ENCODE results near the gene PER1. TPM values are rescaled to one million over a fixed set of nuclear protein-coding genes. Genes with fewer than 3 reads are reported as not detected.

The PER1 gene
- total and polyA plus RNA-seq, 2 of the 13 experiments (the other 11 are each of a cell fraction or from before 2014, with no cell fraction given): 2.6 to 3.6 TPM

DNA sequence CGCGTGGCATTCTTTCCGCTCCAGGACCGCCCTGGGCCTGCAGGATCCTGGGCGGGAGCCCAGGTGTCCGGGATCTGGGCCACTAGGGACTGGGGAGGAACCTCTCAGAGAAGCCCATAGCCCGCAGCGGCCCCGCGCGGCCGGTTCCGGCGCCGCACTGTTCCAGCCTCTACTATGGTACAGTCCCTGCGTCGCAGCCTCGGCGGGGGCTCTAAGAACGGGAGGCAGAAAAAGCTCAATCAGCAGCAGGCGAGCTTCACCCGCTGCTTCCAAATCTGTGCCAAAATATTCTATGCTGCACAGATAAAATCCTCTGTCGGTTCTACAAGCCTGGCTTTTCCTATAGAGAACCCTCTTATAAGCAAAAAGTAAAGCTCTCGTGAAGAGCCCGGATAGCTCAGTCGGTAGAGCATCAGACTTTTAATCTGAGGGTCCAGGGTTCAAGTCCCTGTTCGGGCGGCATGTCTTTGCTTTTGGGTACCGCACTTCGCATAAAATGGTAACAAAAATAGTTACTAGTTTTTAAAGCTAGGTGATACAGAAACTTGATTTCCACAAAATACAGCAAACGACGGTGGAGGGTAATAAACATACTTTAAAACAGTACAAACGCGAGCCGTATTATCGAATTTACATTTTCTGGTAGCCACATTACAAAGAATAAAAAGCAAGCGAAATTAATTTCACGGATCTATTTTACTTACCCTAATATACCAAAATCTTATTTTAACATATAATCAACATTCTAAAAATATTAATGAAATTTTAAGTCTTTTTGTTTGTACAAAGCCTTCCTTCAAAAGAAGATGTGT is 33.2 kb downstream of the PER1 start (continued):
- TF ChIP-seq, protein P1, sequence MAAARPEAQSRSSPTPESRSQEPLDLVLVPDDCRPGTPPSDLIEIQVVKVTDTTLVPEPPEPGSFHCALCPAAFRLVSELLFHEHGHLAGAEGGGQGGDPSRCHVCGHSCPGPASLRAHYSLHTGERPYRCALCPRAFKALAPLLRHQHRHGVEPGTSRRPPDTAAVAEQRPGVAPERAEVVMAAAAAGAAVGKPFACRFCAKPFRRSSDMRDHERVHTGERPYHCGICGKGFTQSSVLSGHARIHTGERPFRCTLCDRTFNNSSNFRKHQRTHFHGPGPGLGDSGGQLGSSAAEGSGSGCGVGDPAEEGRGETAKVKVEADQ (CRISPR knock-in tag; IDR thresholded peaks at IDR 0.05; ENCODE audit: borderline replicate concordance): no peak; the same call in none of the 2 replicates
- no peak for TF ChIP-seq SP1 (IDR thresholded peaks at IDR 0.05)
- TF ChIP-seq SP1 (CRISPR knock-in tag; IDR thresholded peaks at IDR 0.05): 0 out of 2 replicates have a peak, but pooled peaks have one; percentile 17
- TF ChIP-seq GATAD2A (CRISPR knock-in tag; IDR thresholded peaks at IDR 0.05): no peak; the same call in 1 of the 2 replicates
- peak; percentile 46; the same call in 1 of the 2 replicates for TF ChIP-seq ZNF556 (CRISPR knock-in tag; IDR thresholded peaks at IDR 0.05; ENCODE audit: borderline replicate concordance)
- TF ChIP-seq, protein P2, sequence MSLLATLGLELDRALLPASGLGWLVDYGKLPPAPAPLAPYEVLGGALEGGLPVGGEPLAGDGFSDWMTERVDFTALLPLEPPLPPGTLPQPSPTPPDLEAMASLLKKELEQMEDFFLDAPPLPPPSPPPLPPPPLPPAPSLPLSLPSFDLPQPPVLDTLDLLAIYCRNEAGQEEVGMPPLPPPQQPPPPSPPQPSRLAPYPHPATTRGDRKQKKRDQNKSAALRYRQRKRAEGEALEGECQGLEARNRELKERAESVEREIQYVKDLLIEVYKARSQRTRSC (CRISPR knock-in tag; IDR thresholded peaks at IDR 0.05; ENCODE audit: low read depth): no peak
- TF ChIP-seq ZNF672 (CRISPR knock-in tag; IDR thresholded peaks at IDR 0.05): no peak
- no peak for TF ChIP-seq NFRKB (IDR thresholded peaks at IDR 0.05)
- TF ChIP-seq, protein P3, sequence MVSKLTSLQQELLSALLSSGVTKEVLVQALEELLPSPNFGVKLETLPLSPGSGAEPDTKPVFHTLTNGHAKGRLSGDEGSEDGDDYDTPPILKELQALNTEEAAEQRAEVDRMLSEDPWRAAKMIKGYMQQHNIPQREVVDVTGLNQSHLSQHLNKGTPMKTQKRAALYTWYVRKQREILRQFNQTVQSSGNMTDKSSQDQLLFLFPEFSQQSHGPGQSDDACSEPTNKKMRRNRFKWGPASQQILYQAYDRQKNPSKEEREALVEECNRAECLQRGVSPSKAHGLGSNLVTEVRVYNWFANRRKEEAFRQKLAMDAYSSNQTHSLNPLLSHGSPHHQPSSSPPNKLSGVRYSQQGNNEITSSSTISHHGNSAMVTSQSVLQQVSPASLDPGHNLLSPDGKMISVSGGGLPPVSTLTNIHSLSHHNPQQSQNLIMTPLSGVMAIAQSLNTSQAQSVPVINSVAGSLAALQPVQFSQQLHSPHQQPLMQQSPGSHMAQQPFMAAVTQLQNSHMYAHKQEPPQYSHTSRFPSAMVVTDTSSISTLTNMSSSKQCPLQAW (CRISPR knock-in tag; IDR thresholded peaks at IDR 0.05): peak; percentile 19; the same call in 1 of the 2 replicates
- no peak for TF ChIP-seq TCF7L2 (IDR thresholded peaks at IDR 0.05; ENCODE audit: low read depth, low read length)
- TF ChIP-seq, protein P4, sequence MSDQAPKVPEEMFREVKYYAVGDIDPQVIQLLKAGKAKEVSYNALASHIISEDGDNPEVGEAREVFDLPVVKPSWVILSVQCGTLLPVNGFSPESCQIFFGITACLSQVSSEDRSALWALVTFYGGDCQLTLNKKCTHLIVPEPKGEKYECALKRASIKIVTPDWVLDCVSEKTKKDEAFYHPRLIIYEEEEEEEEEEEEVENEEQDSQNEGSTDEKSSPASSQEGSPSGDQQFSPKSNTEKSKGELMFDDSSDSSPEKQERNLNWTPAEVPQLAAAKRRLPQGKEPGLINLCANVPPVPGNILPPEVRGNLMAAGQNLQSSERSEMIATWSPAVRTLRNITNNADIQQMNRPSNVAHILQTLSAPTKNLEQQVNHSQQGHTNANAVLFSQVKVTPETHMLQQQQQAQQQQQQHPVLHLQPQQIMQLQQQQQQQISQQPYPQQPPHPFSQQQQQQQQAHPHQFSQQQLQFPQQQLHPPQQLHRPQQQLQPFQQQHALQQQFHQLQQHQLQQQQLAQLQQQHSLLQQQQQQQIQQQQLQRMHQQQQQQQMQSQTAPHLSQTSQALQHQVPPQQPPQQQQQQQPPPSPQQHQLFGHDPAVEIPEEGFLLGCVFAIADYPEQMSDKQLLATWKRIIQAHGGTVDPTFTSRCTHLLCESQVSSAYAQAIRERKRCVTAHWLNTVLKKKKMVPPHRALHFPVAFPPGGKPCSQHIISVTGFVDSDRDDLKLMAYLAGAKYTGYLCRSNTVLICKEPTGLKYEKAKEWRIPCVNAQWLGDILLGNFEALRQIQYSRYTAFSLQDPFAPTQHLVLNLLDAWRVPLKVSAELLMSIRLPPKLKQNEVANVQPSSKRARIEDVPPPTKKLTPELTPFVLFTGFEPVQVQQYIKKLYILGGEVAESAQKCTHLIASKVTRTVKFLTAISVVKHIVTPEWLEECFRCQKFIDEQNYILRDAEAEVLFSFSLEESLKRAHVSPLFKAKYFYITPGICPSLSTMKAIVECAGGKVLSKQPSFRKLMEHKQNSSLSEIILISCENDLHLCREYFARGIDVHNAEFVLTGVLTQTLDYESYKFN (CRISPR knock-in tag; conservative IDR thresholded peaks at IDR 0.05): no peak
- no peak for TF ChIP-seq ISL2 (CRISPR knock-in tag; IDR thresholded peaks at IDR 0.05)
- peak; percentile 54 for TF ChIP-seq NR2F6 (IDR thresholded peaks at IDR 0.05)
- TF ChIP-seq NR2F6 (CRISPR knock-in tag; IDR thresholded peaks at IDR 0.05): 0 out of 2 replicates have a peak, but pooled peaks have one; percentile 17
- TF ChIP-seq, protein P5, sequence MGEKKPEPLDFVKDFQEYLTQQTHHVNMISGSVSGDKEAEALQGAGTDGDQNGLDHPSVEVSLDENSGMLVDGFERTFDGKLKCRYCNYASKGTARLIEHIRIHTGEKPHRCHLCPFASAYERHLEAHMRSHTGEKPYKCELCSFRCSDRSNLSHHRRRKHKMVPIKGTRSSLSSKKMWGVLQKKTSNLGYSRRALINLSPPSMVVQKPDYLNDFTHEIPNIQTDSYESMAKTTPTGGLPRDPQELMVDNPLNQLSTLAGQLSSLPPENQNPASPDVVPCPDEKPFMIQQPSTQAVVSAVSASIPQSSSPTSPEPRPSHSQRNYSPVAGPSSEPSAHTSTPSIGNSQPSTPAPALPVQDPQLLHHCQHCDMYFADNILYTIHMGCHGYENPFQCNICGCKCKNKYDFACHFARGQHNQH (CRISPR knock-in tag; IDR thresholded peaks at IDR 0.05): no peak
- TF ChIP-seq ATRX (CRISPR knock-in tag; IDR thresholded peaks at IDR 0.05; ENCODE audit: borderline replicate concordance): no peak
- TF ChIP-seq, protein P6, sequence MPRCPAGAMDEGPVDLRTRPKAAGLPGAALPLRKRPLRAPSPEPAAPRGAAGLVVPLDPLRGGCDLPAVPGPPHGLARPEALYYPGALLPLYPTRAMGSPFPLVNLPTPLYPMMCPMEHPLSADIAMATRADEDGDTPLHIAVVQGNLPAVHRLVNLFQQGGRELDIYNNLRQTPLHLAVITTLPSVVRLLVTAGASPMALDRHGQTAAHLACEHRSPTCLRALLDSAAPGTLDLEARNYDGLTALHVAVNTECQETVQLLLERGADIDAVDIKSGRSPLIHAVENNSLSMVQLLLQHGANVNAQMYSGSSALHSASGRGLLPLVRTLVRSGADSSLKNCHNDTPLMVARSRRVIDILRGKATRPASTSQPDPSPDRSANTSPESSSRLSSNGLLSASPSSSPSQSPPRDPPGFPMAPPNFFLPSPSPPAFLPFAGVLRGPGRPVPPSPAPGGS (CRISPR knock-in tag; IDR thresholded peaks at IDR 0.05): peak; percentile 25; the same call in 1 of the 2 replicates
- no peak for TF ChIP-seq KAT8 (CRISPR knock-in tag; IDR thresholded peaks at IDR 0.05)
- 0 out of 2 replicates have a peak, but pooled peaks have one; percentile 30 for TF ChIP-seq ZNF331 (CRISPR knock-in tag; IDR thresholded peaks at IDR 0.05)
- TF ChIP-seq CHD2 (IDR thresholded peaks at IDR 0.05; ENCODE audit: low read depth, low read length): no peak

All from HepG2 (cell line).